GM18870 (cell line): ENCODE results near the gene CSTPP1.

Experiments
- ATAC-seq: cut with Tn5 transposase; IDR thresholded peaks from one replicate; pipeline ENCODE4 v1.9.1; 2021; ENCODE audit warnings: moderate library complexity; ENCODE audit not compliant: unreplicated experiment

The CSTPP1 gene

DNA sequence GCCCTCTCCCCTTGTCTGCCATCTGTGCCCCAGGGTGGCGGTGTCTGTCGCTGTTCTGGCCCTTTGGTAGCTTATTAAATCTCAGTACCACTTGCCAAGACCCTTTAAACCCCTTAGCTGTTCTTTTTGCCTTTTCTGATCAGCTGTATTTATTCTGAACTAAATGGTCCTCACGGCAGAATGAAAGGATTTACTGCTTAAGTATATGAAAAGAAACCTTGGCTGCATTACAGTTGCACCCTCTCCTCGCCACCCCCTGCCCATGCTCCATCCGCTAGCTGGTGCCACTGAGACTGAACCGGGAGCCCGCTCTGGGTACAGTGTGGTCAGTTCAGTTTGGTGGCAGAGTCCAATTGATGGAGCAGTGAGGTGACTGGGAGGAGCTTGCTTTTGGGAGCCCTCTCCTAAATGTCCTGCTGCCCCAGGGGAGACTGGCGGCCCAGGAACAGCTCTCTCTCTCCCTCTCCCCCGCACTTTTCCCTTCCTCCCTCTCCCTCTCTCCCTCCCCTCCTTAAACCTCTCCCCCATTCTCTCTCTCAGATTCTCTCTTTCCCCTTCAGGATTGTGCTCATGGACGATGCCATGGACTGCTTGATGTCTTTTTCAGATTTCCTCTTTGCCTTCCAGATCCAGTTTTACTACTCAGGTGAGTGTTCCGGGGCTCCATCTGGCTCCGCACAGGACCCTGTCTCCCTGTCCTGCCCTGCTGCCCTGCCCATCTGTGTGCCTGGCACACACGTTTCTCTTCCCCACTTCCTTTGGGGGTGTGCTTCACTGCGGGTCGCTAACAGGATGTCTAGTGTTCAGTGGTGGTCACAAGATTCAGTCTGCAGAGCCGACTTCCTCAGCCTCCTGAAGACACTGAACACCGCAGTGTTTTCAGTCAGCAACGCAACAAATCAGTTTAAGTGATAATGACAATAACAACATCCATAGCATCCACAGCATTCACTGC lies 218.3 kb downstream of the CSTPP1 start:
- ATAC-seq = no peak

DNA sequence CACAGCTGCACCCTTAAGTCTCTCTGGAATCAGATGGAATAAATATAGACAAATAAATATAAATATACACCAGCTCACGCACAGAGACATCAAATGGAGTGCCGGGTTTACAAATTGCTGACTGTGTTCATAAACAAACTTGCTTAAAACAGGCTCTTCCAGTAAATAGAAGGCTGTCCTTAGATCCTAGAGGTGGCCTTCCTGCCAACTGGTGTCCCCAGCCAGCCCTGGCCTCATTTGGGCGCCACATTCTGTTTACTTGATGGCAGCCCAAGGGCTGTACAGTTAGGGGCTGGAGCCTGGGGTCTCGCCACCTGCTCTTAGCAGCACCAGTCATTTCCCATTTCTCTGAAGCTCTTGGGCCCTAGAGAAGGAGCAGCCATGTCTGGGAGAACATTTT lies 219.3 kb downstream of the CSTPP1 start:
- no peak for ATAC-seq

DNA sequence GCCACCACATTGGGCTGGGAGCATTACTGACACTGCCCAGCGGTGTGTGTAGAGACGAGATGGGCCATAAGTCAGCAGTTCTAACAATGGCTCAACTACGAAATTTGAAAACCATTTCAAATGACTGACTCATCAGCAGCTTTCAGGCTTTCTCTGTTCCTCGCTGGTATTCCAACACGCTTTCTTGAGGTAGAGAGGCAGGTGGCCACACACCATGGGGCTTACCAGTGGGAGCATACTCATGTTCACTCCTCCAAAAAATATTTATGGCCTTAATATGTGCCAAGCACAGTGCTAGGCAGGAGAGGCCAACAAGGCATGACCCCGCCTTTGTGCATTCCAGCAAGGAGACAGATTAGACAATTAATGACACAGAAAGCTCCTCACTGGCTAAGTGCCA lies 219.8 kb downstream of the CSTPP1 start:
- ATAC-seq = no peak

DNA sequence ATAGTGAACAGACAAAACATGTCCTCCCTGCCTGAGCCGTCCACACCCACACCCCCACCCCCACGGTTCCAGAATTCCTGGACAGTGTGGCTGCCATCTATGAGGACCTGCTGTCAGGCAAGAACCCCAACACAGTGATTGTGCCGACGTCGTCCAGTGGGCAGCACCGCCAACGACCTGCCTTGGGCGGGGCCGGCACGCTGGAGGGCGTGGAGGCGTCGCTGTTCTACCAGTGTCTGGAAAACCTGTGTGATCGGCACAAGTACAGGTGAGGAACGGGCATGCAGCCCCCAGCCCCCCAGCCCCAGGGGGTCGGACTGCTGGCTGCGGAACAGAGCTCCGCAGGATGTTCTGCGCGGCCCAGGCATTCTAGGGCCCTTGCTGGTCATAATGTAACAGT lies 220.4 kb downstream of the CSTPP1 start:
- ATAC-seq = no peak

DNA sequence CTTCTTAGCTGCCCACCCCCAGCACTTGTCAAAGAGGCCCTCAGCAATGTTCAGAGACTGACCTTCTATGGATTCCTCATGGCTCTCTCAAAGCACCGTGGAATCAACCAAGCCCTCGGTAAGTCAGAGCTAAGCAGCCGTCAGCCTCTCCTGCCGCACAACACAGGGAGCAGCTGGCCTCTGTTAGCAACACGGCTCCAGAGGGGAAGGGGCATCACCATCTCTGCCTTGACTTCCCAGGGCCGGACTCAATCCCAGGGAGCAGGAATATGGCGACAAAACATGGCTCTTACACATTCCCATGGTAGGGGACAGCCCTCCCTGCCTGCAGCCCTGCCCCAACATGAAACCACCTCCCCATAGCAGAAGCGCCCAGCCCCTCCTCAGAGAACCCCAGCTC lies 221.2 kb downstream of the CSTPP1 start:
- ATAC-seq = no peak

DNA sequence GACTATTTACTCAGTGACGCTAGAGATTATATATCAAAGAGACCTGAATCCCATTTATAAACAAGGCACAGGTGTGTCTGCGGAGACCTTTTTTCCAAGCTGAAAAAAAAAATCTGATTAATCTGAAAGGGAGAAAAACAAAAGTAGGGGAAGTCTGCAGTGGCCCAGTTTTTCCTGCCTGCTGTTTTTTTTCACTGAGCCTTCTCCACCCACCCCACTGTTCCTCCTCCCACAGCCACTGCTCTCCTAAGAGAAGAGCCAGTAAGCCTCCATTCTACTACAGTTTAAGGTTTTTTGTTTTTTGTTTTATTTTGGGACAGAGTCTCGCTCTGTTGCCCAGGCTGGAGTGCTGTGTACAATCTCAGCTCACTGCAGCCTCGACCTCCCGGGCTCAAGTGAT lies 221.7 kb downstream of the CSTPP1 start:
- ATAC-seq = no peak

DNA sequence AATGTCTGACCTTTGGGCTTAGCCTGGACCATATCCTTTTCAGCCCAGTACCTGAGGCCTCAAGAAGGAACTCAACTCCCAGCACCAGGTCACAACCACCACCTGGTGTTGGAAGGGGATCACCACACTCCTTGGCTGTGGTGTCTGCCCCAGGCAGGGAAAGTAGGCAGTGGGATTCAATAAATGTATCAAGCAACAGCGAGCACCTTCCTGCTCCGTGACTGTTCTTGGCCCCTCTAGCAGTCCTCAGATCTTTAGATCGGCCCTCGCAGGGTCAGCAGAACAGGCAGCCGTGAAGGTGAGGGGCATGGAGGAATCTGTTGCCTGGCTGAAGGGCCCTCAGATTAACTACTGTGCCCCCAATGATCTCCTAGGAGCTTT lies 224.2 kb downstream of the CSTPP1 start:
- ATAC-seq = no peak

DNA sequence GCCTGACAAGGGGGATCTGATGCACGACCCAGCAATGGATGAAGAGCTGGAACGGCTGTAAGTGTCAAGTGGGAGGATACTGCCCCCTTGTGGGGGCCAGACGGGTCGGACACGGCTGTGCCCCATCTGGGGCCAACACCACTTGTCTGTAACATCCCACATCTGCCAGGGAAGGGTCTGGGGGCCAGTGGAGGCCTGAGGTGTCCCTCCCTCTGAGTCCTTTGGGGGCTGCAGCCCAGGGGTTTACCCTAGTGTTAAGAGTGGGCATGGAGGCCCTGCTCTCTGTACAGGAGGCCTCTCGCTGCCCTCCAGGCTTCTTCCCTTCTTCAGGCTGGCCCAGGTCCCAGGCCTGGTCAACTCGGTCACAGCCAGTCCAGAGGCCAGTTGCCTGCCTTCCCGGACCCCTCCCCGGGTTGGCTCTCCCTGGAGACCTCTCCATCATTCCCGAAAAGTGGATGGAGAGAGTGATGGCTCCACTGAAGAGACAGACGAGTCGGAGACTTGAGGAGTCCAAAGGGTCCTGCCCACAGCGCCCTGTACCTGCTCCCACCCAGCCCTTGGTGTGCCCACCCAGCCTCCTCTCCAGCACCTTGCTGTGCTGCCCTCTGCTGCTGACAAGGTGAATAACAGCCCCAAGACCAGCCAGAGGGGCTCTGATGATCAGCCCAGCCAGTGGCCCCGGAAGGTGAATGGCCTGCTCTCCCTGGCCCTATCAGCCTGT lies 224.7 kb downstream of the CSTPP1 start:
- ATAC-seq = no peak

DNA sequence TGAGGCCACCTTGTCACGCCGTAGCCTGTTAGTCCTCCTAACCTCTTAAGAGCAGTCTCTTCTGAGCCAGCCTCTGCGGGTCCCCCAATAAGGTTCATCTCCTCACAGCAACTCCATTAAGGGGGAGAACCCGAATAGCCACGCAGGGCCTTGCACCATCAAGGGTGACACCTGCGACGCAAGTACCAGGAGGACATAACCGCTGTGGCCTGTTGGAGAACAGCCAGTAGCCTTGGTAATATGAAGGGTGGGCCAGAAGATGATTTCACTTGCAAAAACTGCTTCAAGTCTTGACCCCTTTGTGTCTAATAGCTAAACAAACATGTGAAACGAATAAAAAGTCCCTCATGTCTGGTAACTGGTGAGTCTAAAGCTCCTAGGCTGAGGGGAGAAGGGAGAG lies 225.3 kb downstream of the CSTPP1 start:
- ATAC-seq = no peak

DNA sequence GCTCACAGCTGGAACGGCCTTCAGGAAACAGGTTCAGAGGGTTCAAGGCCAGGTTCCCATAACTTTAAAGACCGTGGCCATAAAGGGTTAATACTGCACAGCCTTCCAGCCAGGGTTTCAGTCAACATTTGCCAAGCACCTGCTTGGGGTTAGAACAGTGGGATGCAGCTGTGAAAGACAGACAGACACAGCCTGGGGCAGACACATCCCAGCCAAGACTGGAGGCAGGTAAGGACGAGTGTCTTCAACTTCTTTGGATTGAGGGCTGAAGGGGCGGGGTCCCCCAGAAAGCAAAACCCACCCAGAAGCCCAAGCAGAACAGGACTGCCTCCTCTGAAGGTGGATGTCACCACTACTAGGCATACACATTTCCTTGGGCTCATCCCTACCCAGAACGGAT lies 225.9 kb downstream of the CSTPP1 start:
- no peak for ATAC-seq

DNA sequence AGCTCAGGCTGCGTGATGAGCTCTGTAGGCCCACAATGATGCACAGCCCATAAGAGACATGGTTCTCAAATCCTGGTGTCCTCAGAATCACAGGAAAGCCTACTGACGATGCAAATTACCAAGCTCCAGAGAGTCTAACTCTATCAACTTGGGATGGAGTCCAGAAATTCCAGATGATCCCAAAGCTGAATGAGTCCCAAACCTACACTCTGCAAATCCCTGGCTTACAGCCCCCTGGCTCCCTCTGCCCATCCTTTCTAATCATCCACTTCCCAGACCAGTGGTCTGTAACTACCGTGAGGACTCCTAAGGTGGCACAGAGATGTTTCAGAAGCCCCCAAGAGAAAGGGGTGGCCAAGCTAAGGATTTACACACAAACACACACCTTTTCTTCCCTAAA lies 226.6 kb downstream of the CSTPP1 start:
- ATAC-seq = no peak

DNA sequence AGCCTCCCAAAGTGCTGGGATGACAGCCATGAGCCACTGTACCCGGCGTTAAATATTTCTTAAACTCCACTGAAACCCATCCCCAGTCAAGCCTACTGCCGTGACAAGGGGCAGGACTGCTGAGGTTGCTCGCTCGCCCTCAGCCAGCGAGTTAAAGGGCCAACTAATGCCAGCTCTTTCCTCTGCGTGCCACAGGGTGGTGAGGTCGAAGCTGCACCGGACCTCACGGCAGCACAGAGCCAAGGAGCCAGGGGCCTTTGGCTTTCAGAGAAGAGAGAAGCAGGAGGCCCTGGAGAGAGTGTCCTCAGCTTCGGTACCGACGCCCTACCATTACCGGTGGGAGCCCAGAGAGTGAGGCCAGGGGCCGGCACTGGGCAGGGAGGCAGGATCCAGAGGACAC lies 227.3 kb downstream of the CSTPP1 start:
- ATAC-seq = no peak

DNA sequence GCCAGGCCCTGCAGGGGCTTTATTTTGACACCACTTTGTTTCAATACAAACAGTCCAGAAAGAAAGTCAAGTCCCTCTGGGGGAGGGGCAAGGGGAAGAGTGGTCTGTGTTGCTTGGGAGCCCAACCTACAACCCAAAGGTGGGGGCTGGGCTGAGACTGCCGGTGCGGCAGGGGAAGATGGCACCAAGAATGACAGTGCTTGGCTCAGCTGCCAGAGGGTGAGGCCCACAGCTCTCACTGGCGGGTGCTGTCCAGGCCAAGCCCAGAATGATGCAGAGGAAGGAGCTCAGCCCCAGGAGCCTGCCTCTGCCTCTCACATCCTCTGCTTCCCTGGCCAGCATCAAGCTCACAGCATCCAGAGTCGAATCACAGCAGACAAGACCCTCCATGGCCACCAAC lies 227.8 kb downstream of the CSTPP1 start:
- ATAC-seq = no peak

DNA sequence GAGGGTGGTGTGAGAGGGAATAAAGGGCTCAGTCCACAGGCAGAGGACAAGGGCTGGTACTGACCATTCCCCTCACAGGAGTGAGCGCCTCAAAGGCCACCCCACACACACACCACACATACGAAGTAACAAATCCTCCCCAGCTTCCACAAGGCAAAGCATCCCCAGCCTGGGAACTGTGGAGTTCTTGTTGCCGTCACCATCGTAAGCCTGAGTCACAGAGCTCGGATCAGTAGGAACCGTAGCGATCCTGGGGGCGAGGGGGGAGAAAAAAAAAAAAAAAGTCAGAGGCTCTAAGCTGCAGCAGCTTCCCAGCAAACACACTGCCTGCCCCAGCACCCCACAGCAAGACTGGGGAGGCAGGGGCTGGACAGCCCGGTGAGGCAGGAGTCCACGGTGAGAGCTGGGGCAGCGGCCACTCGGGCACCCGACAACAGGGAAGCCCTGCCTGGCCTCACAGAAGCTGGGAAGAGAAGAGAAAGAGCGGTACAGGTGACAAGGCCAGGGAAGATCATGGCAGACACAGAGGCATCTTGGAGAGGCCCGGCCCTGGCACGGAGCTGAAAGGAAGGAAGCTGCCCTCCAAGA lies 228.8 kb downstream of the CSTPP1 start:
- ATAC-seq = no peak

DNA sequence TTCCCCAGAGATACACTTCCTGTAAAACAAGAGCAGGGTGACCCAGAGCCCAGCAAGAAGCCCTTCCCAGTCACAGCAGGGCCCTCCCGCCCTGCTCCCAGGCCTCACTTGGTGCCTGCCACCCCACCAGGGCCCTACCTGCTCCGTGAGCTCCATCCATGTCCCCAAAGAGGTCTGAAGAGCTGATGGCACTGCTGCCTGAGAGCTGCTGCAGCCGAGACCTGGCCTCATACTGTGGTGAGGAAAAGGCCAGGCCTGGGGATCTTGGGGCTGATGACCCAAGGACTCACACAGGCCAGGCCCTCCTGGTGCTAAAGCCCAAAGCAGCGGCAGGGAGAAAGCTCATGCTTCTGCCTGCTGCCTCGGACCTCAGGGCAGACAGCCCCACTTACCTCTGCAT lies 229.8 kb downstream of the CSTPP1 start:
- ATAC-seq = no peak

DNA sequence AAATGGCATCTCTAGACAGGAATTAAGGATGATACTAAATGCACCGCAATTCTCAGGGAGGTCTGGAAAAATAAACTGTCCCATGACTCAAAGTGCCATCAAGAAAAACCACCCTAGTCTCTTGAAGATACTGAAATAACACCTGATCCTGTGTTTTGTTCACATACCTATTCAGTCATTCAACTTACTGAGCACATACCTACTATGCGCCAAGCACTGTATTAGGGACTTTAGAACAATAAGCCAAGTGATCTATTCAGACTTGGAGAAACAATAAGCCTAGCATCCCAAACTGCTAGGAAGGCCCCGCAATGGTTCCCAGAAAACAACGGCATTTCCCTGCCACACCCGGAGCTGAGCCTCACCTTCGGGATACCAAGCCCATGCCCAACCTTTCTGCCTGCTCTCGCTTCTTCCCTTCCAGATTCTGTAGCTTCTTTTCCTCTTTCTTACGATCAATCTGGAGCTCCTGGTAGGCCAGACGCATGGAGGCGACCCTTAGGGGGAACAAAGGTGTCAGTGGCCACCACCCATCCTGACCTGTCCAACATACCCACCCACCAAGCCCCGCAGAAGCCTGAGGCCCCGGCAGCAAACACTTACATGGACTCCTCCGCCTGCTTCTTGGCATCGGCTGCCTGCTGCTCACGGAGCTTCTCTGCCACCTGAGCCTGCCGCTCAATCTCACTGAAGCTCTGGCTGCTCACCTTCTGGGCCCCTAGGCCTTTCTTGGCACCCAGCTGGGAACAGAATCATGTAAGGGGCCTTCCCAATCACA lies 234.7 kb downstream of the CSTPP1 start:
- ATAC-seq = no peak

DNA sequence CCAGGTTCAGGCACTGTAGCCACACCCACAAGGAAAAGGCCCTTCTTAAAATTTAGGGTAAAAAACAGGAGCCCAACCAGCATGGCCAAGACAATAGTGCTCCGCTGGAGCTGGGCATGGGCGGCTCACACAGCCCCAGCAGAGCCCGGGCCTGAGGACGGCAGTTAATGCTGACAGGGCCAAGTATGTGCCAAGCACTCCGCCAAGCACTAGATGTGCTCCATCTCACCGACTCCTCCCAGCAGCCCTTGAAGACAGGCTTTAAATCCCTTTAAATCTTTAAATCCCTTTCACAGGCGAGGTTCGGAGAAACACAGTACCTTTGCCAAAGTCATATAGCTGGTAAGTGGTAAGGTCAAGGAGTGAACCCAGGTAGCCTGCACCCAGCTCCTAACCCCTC lies 235.3 kb downstream of the CSTPP1 start:
- no peak for ATAC-seq

DNA sequence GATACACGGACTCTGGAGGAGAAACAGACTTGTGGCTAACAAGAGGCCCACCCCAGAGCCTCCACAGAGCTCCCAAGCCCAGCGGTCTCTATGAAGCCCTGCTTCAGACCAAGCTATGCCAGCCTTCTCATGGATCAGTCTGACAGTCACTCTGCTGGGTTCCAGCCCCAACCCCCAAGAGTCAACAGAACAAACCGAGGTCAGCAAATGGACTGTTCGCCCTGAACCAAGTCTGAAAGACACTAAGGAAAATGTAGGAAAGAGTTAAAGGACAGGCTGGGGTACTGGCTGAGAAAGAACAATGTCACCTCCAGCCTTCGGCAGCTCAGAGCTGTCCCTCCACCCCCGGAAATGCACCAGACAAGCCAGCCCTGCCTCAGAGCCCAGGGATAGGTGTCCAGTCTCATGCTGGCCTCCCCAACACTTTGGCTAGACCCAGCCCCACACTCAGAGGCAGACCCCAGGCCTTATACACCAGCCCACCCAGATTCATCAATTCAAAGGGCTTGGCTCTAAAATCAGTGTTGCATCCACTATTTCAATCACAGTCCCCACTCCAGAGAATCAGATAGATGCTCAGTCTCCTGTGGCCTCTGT lies 236.3 kb downstream of the CSTPP1 start:
- no peak for ATAC-seq

DNA sequence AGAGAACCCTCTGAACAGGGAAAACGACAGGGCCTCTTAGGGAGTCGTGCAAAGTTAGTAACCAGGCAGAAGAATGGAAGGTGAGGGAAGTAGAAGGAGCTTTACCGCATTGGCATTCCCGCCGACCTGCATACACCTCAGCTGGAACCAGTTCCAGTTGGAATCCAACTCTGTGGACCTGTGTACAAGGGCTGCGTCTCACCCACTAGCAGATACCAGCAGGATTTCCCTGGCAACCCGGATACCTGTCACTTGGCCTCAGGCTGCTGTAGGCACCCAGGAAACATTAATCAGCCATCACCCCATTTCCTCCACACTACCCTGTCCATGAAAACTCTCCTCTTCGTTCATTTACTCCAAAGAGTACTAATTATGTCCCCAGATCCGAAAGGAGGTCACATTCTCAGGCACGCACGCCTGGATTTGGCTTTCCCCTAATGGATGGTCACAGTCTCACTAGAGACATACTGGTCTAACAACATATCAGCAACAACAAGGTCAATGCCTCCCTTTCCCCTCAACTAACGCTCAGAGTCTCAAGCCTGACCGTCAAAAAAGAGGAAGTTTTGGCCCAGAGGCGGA lies 239.3 kb downstream of the CSTPP1 start:
- no peak for ATAC-seq
